Body of pancreas (tissue), 4 donors: ENCODE data around the gene PCNX1. TPM values are rescaled to one million over a fixed set of nuclear protein-coding genes. Genes with fewer than 3 reads are reported as not detected.

Experiments used
- ATAC-seq: fragments of 150-250 bp; one replicate; pipeline ENCODE4 v1.9.1; 2016
- DNase-seq, 4 donors: peaks; one replicate each; pipeline ENCODE4 v3.0.0-alpha.2; 2019
- H3K27ac ChIP-seq, 4 donors: fragments of 200-600 bp; sonication (generic); 1 replicate in 3 of 4; 2 replicates in 1 of 4; pipeline versions ENCODE4 v1.5.1 to v1.6.1; 2016 to 2019; ENCODE audit warnings: mild to moderate bottlenecking in 1 of 4, mixed read lengths in 1 of 4, moderate library complexity in 1 of 4
- H3K27me3 ChIP-seq, 2 donors: fragments of 200-600 bp; sonication (generic); one replicate each; pipeline ENCODE4 v1.6.0; 2016; ENCODE audit warnings: mild to moderate bottlenecking in 1 of 2
- H3K36me3 ChIP-seq, 2 donors: fragments of 200-600 bp; sonication (generic); replicated peaks in 1 of 2; 2 replicates each; pipeline ENCODE4 v1.5.1; 2016; ENCODE audit warnings: low read depth in 2 of 2; ENCODE audit not compliant: insufficient read depth in 1 of 2
- H3K4me1 ChIP-seq: fragments of 200-600 bp; sonication (generic); one replicate; pipeline ENCODE4 v1.6.0; 2016
- H3K4me3 ChIP-seq, 2 donors: fragments of 200-600 bp; sonication (generic); 1 replicate in 1 of 2; 2 replicates in 1 of 2; pipeline ENCODE4 v1.5.1; 2016 to 2019
- H3K9me3 ChIP-seq, 3 donors: fragments of 200-600 bp; sonication (generic); 1 replicate in 2 of 3; 2 replicates in 1 of 3; pipeline ENCODE4 v1.5.1; 2016
- POLR2A ChIP-seq, 3 donors: fragments of 450-650 bp; IDR thresholded peaks; one replicate each; pipeline ENCODE4 v1.6.1; 2016; ENCODE audit warnings: antibody characterized with exemption in 3 of 3, mild to moderate bottlenecking in 2 of 3
- WGBS, 2 donors: methylation state at CpG; one replicate each; pipeline ENCODE4 v1.1.5; 2017; 5-methylcytosine and 5-hydroxymethylcytosine counted together
- intact Hi-C: fragments of 100-400 bp; cut with DNase I; formaldehyde crosslinking; loops from one replicate; pipeline ENCODE4 v1.15.1; 2023
- total RNA-seq, 2 donors: library from RNA; depleted of rRNA; stranded (reverse); fragments of >200 nt; gene quantifications; one replicate each; pipeline ENCODE4 v1.1.0, GENCODE V29; 2016
- TF ChIP-seq, protein P1 (sequence below), 7 experiments: fragments of 450-650 bp in 4 of 7; fragments of 200-600 bp in 3 of 7; sonication (generic) in 3 of 7; IDR thresholded peaks; one replicate each; pipeline ENCODE4 v1.5.1; 2016 to 2019; ENCODE audit warnings: antibody characterized with exemption in 7 of 7

Gene PCNX1
- total RNA-seq, 2 donors from 2014 or later, result 25.4 to 94.3 TPM

DNA sequence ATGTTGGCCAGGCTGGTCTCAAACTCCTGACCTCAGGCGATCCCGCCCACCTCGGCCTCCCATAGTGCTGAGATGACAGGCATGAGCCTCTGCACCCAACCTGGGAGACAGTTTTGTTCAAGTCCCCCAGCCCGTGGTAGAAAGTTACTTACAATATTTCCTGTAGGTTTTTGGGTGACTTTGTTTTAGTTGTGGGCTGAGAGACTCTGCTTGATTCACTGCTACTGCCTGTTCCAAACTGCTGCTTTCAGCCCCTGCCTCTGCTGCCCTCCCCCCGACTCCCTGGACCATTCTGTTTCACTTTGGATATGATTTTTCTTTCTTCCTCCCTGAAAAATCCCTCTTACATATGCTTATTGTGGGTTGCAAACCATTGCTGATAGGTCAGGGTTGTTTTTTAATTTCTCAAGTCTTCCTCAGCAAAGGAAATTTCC lies 13.4 kb upstream of the PCNX1 start:
- no peak for DNase-seq
- Histone ChIP-seq H3K9me3 (no peaks in the 10 kb centered on the region), H3K4me3 (no peak overlapping the region), H3K27ac (no peak overlapping the region), H3K27me3 (no peaks in the 10 kb centered on the region), H3K4me1 (no peaks in the 10 kb centered on the region), H3K36me3 (no peaks in the 10 kb centered on the region)
- TF ChIP-seq, protein P1, sequence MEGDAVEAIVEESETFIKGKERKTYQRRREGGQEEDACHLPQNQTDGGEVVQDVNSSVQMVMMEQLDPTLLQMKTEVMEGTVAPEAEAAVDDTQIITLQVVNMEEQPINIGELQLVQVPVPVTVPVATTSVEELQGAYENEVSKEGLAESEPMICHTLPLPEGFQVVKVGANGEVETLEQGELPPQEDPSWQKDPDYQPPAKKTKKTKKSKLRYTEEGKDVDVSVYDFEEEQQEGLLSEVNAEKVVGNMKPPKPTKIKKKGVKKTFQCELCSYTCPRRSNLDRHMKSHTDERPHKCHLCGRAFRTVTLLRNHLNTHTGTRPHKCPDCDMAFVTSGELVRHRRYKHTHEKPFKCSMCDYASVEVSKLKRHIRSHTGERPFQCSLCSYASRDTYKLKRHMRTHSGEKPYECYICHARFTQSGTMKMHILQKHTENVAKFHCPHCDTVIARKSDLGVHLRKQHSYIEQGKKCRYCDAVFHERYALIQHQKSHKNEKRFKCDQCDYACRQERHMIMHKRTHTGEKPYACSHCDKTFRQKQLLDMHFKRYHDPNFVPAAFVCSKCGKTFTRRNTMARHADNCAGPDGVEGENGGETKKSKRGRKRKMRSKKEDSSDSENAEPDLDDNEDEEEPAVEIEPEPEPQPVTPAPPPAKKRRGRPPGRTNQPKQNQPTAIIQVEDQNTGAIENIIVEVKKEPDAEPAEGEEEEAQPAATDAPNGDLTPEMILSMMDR (IDR thresholded peaks at IDR 0.05), result no peak
- TF ChIP-seq POLR2A (IDR thresholded peaks at IDR 0.05), result no peak
- WGBS, 2 donors, result 69 to 81% methylated on average over 5 of the region's 5 CpGs
- ATAC-seq, result no peak
- intact Hi-C loops, result no loop called here

DNA sequence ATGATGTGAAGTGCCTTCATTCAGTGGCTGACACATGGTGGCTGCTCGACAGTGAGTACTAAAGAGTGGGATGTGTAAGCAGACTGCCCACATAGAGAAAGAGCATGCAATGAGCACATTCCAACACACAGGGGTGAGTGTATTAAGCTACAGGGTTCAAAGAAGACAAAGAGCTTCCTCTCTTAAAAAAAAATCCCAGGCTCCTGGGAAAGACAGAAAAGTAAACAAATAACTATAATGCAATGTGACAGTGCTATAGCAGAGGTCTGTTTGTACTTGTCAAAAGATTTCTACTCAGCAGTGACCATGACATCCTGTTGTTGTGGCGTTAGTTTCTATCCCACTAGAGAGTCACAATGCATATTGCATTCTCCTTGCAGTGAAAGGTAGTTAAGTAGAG lies 12.4 kb upstream of the PCNX1 start:
- intact Hi-C loops, result no loop called here

GRCh38 chr14:70896317-70896716 lies 10.9 kb upstream of the PCNX1 start:
- H3K4me1 ChIP-seq, result no peaks in the 10 kb centered on the region
- intact Hi-C loops, result no loop called here
- 52 to 57% methylated on average over 1 of the region's 1 CpG for WGBS, 2 donors

More for the DNA sequence above, 12.4 kb upstream of the PCNX1 start:
- H3K4me3 ChIP-seq, result no peak overlapping the region
- TF ChIP-seq, protein P1 (IDR thresholded peaks at IDR 0.05), result no peak
- no peak for TF ChIP-seq POLR2A (IDR thresholded peaks at IDR 0.05)
- no peaks in the 10 kb centered on the region for H3K9me3 ChIP-seq
- no peaks in the 10 kb centered on the region for H3K36me3 ChIP-seq
- no peaks in the 10 kb centered on the region for H3K4me1 ChIP-seq
- WGBS, 2 donors, result 49 to 58% methylated on average over 2 of the region's 2 CpGs
- ATAC-seq (no peak), DNase-seq (no peak)
- no peak overlapping the region for H3K27ac ChIP-seq
- no peaks in the 10 kb centered on the region for H3K27me3 ChIP-seq

GRCh38 chr14:70896981-70897380 lies 10.3 kb upstream of the PCNX1 start:
- ATAC-seq, result no peak
- H3K9me3 ChIP-seq, result no peaks in the 10 kb centered on the region
- H3K27ac ChIP-seq, result no peak overlapping the region

More at GRCh38 chr14:70896317-70896716, 10.9 kb upstream of the PCNX1 start:
- H3K9me3 ChIP-seq, result no peaks in the 10 kb centered on the region
- H3K27me3 ChIP-seq, result no peaks in the 10 kb centered on the region
- TF ChIP-seq POLR2A (IDR thresholded peaks at IDR 0.05), result no peak
- TF ChIP-seq, protein P1 (IDR thresholded peaks at IDR 0.05), result no peak
- H3K27ac ChIP-seq, result no peak overlapping the region
- H3K36me3 ChIP-seq, result no peaks in the 10 kb centered on the region
- no peak for DNase-seq
- no peak for ATAC-seq
- H3K4me3 ChIP-seq, result no peak overlapping the region

DNA sequence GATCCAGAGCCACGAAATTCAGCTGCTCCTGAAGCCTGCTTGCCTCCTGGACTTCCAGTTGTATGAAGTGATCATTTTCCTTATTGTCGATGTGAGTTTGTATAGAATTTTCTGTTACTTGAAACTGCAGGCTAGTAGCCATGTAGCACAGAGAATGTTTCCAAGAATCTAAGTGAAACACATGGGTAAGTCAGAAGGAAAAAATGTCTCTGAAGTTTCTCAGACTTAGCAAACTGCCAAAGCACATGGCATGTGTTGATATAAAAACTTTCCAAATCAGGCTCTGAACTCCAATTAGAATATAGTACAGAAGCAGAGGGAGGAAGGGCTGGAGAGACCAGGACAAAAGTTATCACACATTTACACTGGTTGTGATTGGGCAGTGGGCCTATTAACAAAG lies 9.8 kb upstream of the PCNX1 start:
- intact Hi-C loops, result no loop called here
- Histone ChIP-seq H3K9me3 (no peaks in the 10 kb centered on the region), H3K4me1 (no peaks in the 10 kb centered on the region), H3K36me3 (no peaks in the 10 kb centered on the region), H3K4me3 (no peak overlapping the region), H3K27me3 (no peaks in the 10 kb centered on the region), H3K27ac (no peak overlapping the region)
- 66 to 85% methylated on average over 2 of the region's 2 CpGs for WGBS, 2 donors
- ATAC-seq, result no peak
- DNase-seq, result no peak
- TF ChIP-seq, protein P1 (IDR thresholded peaks at IDR 0.05), result no peak
- TF ChIP-seq POLR2A (IDR thresholded peaks at IDR 0.05), result no peak

More at GRCh38 chr14:70896981-70897380, 10.3 kb upstream of the PCNX1 start:
- Histone ChIP-seq H3K4me1 (no peaks in the 10 kb centered on the region), H3K4me3 (no peak overlapping the region), H3K36me3 (no peaks in the 10 kb centered on the region), H3K27me3 (no peaks in the 10 kb centered on the region)
- intact Hi-C loops, result no loop called here
- DNase-seq, result no peak
- 92 to 94% methylated on average over 3 of the region's 3 CpGs for WGBS, 2 donors
- TF ChIP-seq, protein P1 (IDR thresholded peaks at IDR 0.05), result no peak
